ENCODE data around the gene PPP1R8. TPM values are rescaled to one million over a fixed set of nuclear protein-coding genes. Genes with fewer than 3 reads are reported as not detected.

The PPP1R8 gene
- total and polyA plus RNA-seq, 4 donors, result 3.1 to 20.5 (median 17.5) TPM

DNA sequence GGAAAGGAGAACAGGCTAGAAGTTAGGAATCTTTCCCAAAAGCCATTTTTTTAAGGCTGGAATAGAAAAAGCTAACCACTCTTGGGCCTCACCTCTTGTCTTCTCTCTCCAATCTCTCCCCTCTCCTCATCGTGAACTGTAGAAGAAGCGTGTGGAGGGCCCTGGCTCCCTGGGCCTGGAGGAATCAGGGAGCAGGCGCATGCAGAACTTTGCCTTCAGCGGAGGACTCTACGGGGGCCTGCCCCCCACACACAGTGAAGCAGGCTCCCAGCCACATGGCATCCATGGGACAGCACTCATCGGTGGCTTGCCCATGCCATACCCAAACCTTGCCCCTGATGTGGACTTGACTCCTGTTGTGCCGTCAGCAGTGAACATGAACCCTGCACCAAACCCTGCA lies 19.4 kb downstream of the PPP1R8 start:
- Histone ChIP-seq H3K9ac (ENCODE audit: low read depth in 1 of 2, low read length in 2 of 2) (no peak overlapping the region), H3K27ac (ENCODE audit: low read depth in 1 of 2, low read length in 2 of 2) (no peak overlapping the region), H3K4me3 (ENCODE audit: low read depth in 1 of 3, low read length in 3 of 3) (no peak overlapping the region), H3K4me1 (ENCODE audit: control insufficient read depth in 4 of 4, insufficient read depth in 4 of 4, low read length in 3 of 4) (no peaks in the 10 kb centered on the region), H3K36me3 (ENCODE audit: control insufficient read depth in 4 of 4, insufficient read depth in 3 of 4, low read depth in 1 of 4, low read length in 3 of 4) (peaks cover 10 to 52% (median 40%) of the 10 kb centered on the region in 4 donors), H3K9me3 (ENCODE audit: control insufficient read depth in 4 of 4, low read length in 3 of 4) (no peaks in the 10 kb centered on the region), H3K27me3 (ENCODE audit: control insufficient read depth in 4 of 4, insufficient read depth in 4 of 4, low read length in 3 of 4) (no peaks in the 10 kb centered on the region)
- no peak for TF ChIP-seq EGR1 (IDR thresholded peaks at IDR 0.05; ENCODE audit: low read depth in 2 of 2)
- no peak for TF ChIP-seq JUND (IDR thresholded peaks at IDR 0.05)
- TF ChIP-seq FOXA1 (IDR thresholded peaks at IDR 0.05), result no peak
- TF ChIP-seq FOXA2 (IDR thresholded peaks at IDR 0.05), result no peak
- no peak for TF ChIP-seq HNF4G (IDR thresholded peaks at IDR 0.05)
- TF ChIP-seq NR2F2 (IDR thresholded peaks at IDR 0.05), result no peak
- TF ChIP-seq GABPA (IDR thresholded peaks at IDR 0.05 in 1 of 2, conservative IDR thresholded peaks at IDR 0.05 in 1 of 2), result no peak
- TF ChIP-seq TAF1 (conservative IDR thresholded peaks at IDR 0.05), result no peak
- TF ChIP-seq SP1 (IDR thresholded peaks at IDR 0.05), result no peak
- TF ChIP-seq RXRA (IDR thresholded peaks at IDR 0.05), result no peak
- TF ChIP-seq RAD21 (IDR thresholded peaks at IDR 0.05), result no peak
- no peak for TF ChIP-seq ZBTB33 (IDR thresholded peaks at IDR 0.05)
- TF ChIP-seq YY1 (IDR thresholded peaks at IDR 0.05), result no peak
- TF ChIP-seq, protein P1, sequence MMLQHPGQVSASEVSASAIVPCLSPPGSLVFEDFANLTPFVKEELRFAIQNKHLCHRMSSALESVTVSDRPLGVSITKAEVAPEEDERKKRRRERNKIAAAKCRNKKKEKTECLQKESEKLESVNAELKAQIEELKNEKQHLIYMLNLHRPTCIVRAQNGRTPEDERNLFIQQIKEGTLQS (IDR thresholded peaks at IDR 0.05), result no peak
- TF ChIP-seq, protein P2, sequence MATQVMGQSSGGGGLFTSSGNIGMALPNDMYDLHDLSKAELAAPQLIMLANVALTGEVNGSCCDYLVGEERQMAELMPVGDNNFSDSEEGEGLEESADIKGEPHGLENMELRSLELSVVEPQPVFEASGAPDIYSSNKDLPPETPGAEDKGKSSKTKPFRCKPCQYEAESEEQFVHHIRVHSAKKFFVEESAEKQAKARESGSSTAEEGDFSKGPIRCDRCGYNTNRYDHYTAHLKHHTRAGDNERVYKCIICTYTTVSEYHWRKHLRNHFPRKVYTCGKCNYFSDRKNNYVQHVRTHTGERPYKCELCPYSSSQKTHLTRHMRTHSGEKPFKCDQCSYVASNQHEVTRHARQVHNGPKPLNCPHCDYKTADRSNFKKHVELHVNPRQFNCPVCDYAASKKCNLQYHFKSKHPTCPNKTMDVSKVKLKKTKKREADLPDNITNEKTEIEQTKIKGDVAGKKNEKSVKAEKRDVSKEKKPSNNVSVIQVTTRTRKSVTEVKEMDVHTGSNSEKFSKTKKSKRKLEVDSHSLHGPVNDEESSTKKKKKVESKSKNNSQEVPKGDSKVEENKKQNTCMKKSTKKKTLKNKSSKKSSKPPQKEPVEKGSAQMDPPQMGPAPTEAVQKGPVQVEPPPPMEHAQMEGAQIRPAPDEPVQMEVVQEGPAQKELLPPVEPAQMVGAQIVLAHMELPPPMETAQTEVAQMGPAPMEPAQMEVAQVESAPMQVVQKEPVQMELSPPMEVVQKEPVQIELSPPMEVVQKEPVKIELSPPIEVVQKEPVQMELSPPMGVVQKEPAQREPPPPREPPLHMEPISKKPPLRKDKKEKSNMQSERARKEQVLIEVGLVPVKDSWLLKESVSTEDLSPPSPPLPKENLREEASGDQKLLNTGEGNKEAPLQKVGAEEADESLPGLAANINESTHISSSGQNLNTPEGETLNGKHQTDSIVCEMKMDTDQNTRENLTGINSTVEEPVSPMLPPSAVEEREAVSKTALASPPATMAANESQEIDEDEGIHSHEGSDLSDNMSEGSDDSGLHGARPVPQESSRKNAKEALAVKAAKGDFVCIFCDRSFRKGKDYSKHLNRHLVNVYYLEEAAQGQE (IDR thresholded peaks at IDR 0.05), result no peak
- no peak for TF ChIP-seq MAX (IDR thresholded peaks at IDR 0.05)
- TF ChIP-seq CTCF (IDR thresholded peaks at IDR 0.05; ENCODE audit: low read depth, low read length, missing input control), result no peak
- no peak for TF ChIP-seq HNF4A (conservative IDR thresholded peaks at IDR 0.05)
- WGBS, result 99% methylated on average over 7 of the region's 7 CpGs
- no peak for DNase-seq (ENCODE audit: low spot score)
